SK-N-MC (cell line): ENCODE data around the gene CCDC92B.

Source experiments
- EZH2 ChIP-seq: fragments of 200-600 bp; sonication (generic); IDR thresholded peaks from one replicate; pipeline ENCODE4 v1.6.1; 2017; ENCODE audit warnings: antibody characterized with exemption
- FOXP2 ChIP-seq: optimal IDR thresholded peaks from 2 replicates; pipeline ENCODE3; 2011; ENCODE audit warnings: mild to moderate bottlenecking, moderate library complexity; ENCODE audit not compliant: insufficient read depth; ENCODE audit errors: extremely low read length, control extremely low read depth
- POLR2AphosphoS5 ChIP-seq: IDR thresholded peaks from 2 replicates; pipeline ENCODE4 v1.6.1; 2012; ENCODE audit warnings: mild to moderate bottlenecking, low read depth, low read length, borderline replicate concordance

DNA sequence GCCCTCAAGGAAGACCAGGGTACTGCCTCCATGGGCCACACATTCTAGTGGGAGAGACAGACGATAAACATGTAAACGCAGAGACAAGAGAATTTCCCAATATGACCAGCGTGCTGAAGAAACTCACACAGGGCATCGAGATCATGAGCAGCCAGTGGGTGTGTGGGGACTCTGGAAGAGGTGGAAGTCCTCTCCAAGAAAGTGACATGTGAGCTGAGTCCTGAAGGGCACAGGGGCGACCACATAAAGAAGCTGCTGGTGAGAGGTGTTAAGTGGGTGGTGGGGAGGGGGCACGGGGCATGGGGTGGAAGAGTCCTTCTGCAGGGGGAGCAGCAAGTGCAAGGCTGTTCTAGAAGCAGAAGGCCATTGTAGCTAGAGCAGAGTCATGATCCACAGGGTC is 25.8 kb upstream of the CCDC92B start:
- TF ChIP-seq POLR2AphosphoS5 (no peak), EZH2 (no peak), FOXP2 (no peak)
